HCT116 (cell line): Measurements from ENCODE around the gene RAD50. TPM values are rescaled to one million over a fixed set of nuclear protein-coding genes. Genes with fewer than 3 reads are reported as not detected.

Source experiments
- ATAC-seq: fragments of 200-7000 bp; cut with Tn5 transposase; 2 replicates; pipeline ENCODE4 v1.9.1; 2020; ENCODE audit warnings: mild to moderate bottlenecking, moderate library complexity
- BruUV-seq: library from RNA; stranded (reverse); fragments of 400-500 nt; replicated peaks from 2 replicates; lab custom pipeline; 2021; lab: Mats Ljungman, UMichigan
- CTCF ChIA-PET: fragments of 300-600 bp; sonication (Branson Sonifier 250); formaldehyde crosslinking; loops from one replicate; lab custom pipeline; 2021; ENCODE audit warnings: antibody characterized with exemption; lab: Charles Lee
- POLR2A ChIA-PET: fragments of 300-600, 350-600 bp; sonication (Branson Sonifier 250); formaldehyde crosslinking; loops from one replicate; lab custom pipeline; 2021; ENCODE audit warnings: antibody characterized with exemption; lab: Charles Lee
- RAD21 ChIA-PET, 2 experiments: fragments of 300-600 bp; sonication (Branson Sonifier 250); formaldehyde crosslinking; loops; one replicate each; lab custom pipeline; 2023; ENCODE audit warnings: low total read pairs in 2 of 2; ENCODE audit not compliant: uncharacterized antibody in 2 of 2, unreplicated experiment in 2 of 2, low non-redundant PET in 1 of 2; lab: Charles Lee
- DNase-seq: peaks from one replicate; pipeline ENCODE4 v3.0.0-alpha.2; 2010; ENCODE audit warnings: low read depth, low spot score
- H2AFZ ChIP-seq: fragments of 200-600 bp; shearing (Covaris generic), sonication (generic); 2 replicates; pipeline ENCODE4 v1.6.1; 2017; ENCODE audit warnings: low read depth, mixed run types, mixed read lengths, antibody characterized with exemption, low read length; ENCODE audit not compliant: poor library complexity, severe bottlenecking
- H3K27ac ChIP-seq: 2 replicates; pipeline ENCODE4 v1.5.1; 2012; ENCODE audit warnings: low read depth, low read length
- H3K27me3 ChIP-seq: fragments of 200-600 bp; sonication (generic); 2 replicates; pipeline ENCODE4 v1.6.1; 2016; ENCODE audit warnings: mixed run types, low read length, mixed read lengths; ENCODE audit not compliant: insufficient read depth
- H3K36me3 ChIP-seq, 2 experiments: fragments of 200-500 bp in 1 of 2; fragments of 200-600 bp in 1 of 2; sonication (Bioruptor generic) in 1 of 2; sonication (generic) in 1 of 2; 2 replicates each; pipeline versions ENCODE4 v1.5.1 to v1.6.1; 2014 to 2016; ENCODE audit warnings: low read length in 2 of 2, inconsistent platforms in 1 of 2, mixed read lengths in 1 of 2, mixed run types in 1 of 2; ENCODE audit not compliant: insufficient read depth in 2 of 2, control insufficient read depth in 1 of 2
- H3K4me1 ChIP-seq, 2 experiments: fragments of 200-600 bp in 1 of 2; sonication (generic) in 1 of 2; 2 replicates each; pipeline versions ENCODE4 v1.5.1 to v1.6.1; 2012 to 2017; ENCODE audit warnings: low read length in 2 of 2, inconsistent platforms in 1 of 2, mild to moderate bottlenecking in 1 of 2, mixed read lengths in 1 of 2, mixed run types in 1 of 2, moderate library complexity in 1 of 2; ENCODE audit not compliant: insufficient read depth in 2 of 2, control insufficient read depth in 1 of 2
- H3K4me2 ChIP-seq: fragments of 200-600 bp; sonication (generic); 2 replicates; pipeline ENCODE4 v1.6.1; 2017; ENCODE audit warnings: mixed run types, low read length, mixed read lengths
- H3K4me3 ChIP-seq, 2 experiments: fragments of 200-600 bp in 1 of 2; sonication (generic) in 1 of 2; replicated peaks in 1 of 2; 2 replicates each; pipeline ENCODE4 v1.5.1; 2011 to 2016; ENCODE audit warnings: low read length in 2 of 2, control low read depth in 1 of 2, low read depth in 1 of 2, mild to moderate bottlenecking in 1 of 2, mixed read lengths in 1 of 2, mixed run types in 1 of 2
- H3K79me2 ChIP-seq: fragments of 200-600 bp; sonication (generic); 2 replicates; pipeline ENCODE4 v1.6.1; 2017; ENCODE audit warnings: mild to moderate bottlenecking, mixed run types, low read length, moderate library complexity, mixed read lengths; ENCODE audit not compliant: insufficient read depth
- H3K9ac ChIP-seq: fragments of 200-600 bp; sonication (generic); 2 replicates; pipeline ENCODE4 v1.6.1; 2016; ENCODE audit warnings: low read length, mixed read lengths
- H3K9me2 ChIP-seq: fragments of 200-600 bp; sonication (generic), shearing (Covaris generic); 2 replicates; pipeline ENCODE4 v1.6.1; 2017; ENCODE audit warnings: mixed run types, mild to moderate bottlenecking, moderate library complexity; ENCODE audit not compliant: insufficient read depth
- H3K9me3 ChIP-seq, 2 experiments: fragments of 200-500 bp in 1 of 2; fragments of 200-600 bp in 1 of 2; sonication (Bioruptor generic) in 1 of 2; sonication (generic) in 1 of 2; 2 replicates each; pipeline ENCODE4 v1.6.1; 2014 to 2017; ENCODE audit warnings: low read length in 2 of 2, mixed read lengths in 2 of 2, inconsistent platforms in 1 of 2, low read depth in 1 of 2, mild to moderate bottlenecking in 1 of 2, mixed run types in 1 of 2, moderate library complexity in 1 of 2; ENCODE audit not compliant: control insufficient read depth in 1 of 2, insufficient read depth in 1 of 2
- H4K20me1 ChIP-seq: fragments of 200-600 bp; sonication (generic), shearing (Covaris generic); 2 replicates; pipeline ENCODE4 v1.6.1; 2017; ENCODE audit warnings: mixed run types, mild to moderate bottlenecking, moderate library complexity; ENCODE audit not compliant: insufficient read depth
- CBX3 ChIP-seq: IDR thresholded peaks from 2 replicates; pipeline ENCODE4 v1.6.1; 2012; ENCODE audit warnings: low read depth
- EGR1 ChIP-seq: IDR thresholded peaks from 2 replicates; pipeline ENCODE4 v1.6.1; 2012; ENCODE audit warnings: low read depth
- ELF1 ChIP-seq: IDR thresholded peaks from 2 replicates; pipeline ENCODE4 v1.6.1; 2012; ENCODE audit warnings: low read depth, borderline replicate concordance
- FOSL1 ChIP-seq: IDR thresholded peaks from 2 replicates; pipeline ENCODE4 v1.6.1; 2012; ENCODE audit warnings: low read depth
- JUND ChIP-seq: IDR thresholded peaks from 2 replicates; pipeline ENCODE4 v1.6.1; 2012
- POLR2A ChIP-seq: IDR thresholded peaks from 2 replicates; pipeline ENCODE4 v1.7.0; 2011; ENCODE audit warnings: borderline replicate concordance; ENCODE audit not compliant: insufficient read depth, insufficient read length; ENCODE audit errors: extremely low read depth
- POLR2AphosphoS5 ChIP-seq: IDR thresholded peaks from 2 replicates; pipeline ENCODE4 v1.6.1; 2011; ENCODE audit warnings: mild to moderate bottlenecking, low read depth, low read length, moderate library complexity
- RAD21 ChIP-seq: IDR thresholded peaks from 2 replicates; pipeline ENCODE4 v1.6.1; 2012; ENCODE audit warnings: low read depth, mild to moderate bottlenecking
- REST ChIP-seq: IDR thresholded peaks from 2 replicates; pipeline ENCODE4 v1.6.1; 2012; ENCODE audit warnings: low read depth
- ZFX ChIP-seq: fragments of 450-650 bp; IDR thresholded peaks from 2 replicates; pipeline ENCODE4 v1.6.1; 2017
- intact Hi-C: fragments of 100-400 bp; cut with micrococcal nuclease; formaldehyde crosslinking; loops from 2 replicates; pipeline ENCODE4 v1.10.0; 2022
- total RNA-seq: library from RNA; stranded (reverse); gene quantifications from one replicate; pipeline ENCODE4 v1.2.1, GENCODE V29; 2021; ENCODE audit not compliant: unreplicated experiment

The RAD50 gene
- total RNA-seq, 1 experiment from 2014 or later, result 43.6 TPM

DNA sequence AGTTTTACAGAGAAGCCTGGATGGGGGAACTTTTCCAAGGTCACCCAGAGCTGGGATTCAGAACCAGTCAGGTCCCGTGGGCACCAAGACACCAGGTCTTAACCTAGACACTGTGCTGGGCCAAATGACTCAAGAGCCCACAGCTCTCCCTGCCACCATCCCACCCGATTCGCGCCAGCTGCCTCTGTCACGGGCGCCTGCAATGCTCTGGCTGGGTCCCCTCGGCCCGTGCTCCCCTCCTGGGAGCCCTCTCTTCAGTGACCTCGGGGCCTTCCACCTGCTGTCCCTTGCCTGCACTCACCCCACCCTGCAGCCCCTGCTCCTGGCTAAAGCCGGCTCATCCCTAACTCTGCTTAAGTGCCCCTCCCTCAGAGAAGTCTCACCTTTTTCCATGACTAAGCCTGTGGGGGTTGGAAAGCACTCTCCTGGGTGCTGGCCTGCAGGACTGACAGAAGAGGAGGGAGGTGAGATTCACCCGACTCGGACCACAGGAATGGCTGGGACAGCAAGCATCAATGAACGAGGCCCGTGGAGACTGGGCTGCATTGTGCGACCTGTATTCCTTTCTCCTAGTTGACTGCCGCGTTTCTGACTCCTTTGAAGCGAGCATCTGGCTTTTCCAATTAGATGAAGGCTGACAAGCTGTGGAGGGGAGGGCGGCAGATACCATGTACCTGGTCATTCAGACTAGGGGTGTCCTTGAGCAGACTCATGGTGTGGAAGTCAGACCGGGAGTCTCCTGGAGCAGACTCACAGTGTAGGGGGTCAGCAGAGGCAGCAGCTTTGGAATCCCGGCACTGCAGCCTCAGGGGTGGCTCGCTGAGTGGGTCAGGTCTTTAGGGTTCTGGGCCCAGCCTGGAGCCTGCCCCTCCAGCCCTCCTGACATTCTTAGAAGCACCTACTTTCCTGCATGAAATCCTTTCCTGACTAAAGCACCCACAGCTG is 111.3 kb downstream of the RAD50 start:
- Histone ChIP-seq H2AFZ (no peak overlapping the region), H3K36me3 (no peaks in the 10 kb centered on the region), H3K9me3 (no peaks in the 10 kb centered on the region), H4K20me1 (no peaks in the 10 kb centered on the region), H3K9ac (no peak overlapping the region), H3K27me3 (no peaks in the 10 kb centered on the region), H3K4me3 (no peak overlapping the region), H3K4me1 (peaks cover 0 to 13% of the 10 kb centered on the region in 2 experiments; a peak in 1 of 4 replicates), H3K27ac (no peak overlapping the region), H3K79me2 (no peaks in the 10 kb centered on the region), H3K9me2 (no peaks in the 10 kb centered on the region), H3K4me2 (no peak overlapping the region)
- POLR2A ChIA-PET, result no interaction called here
- 0 out of 2 replicates have a peak, but pooled peaks have one; percentile 10 for ATAC-seq
- RAD21 ChIA-PET, result no interaction called here
- BruUV-seq, result no TSS peak
- TF ChIP-seq ELF1 (no peak), ZFX (no peak), RAD21 (no peak), EGR1 (no peak)
- no peak for DNase-seq
- CTCF ChIA-PET, result no interaction called here
- intact Hi-C loops, result no loop called here

DNA sequence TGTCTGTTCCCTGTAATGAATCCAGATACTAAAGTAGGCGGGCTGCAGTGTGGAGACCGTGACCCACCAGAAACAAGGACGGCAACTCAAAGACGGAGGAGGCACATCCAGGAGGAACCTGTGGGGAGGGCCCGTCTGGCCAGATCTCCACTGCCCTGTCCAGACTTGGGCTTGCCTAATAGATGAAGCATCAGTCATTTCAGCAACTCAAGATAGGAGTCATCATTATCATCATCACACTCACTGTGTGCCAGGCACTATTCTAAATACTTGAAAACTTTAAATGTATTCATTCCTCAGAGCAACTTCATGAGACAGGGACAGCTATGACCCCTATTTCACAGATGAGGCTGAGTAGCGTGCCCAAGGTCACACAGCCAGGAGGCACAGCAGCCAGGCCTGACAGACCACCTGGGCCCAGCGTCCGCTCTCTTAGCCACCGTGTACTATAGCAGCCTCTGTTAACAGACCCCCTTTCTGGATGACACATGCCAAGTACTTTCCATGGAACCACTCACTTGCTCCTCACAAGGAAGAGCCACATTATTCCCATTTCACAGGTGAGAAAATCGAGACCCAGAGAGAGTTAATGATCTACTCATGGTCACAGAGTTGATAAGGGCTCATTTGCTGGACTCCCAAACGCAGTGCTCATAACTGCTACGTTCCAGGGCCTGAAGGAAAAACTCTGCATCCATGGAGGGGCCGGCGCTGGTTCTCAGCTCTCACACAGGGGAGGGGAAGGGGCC is 112.1 kb downstream of the RAD50 start:
- Histone ChIP-seq H3K9ac (no peak overlapping the region), H3K4me2 (no peak overlapping the region), H3K9me3 (no peaks in the 10 kb centered on the region), H3K9me2 (no peaks in the 10 kb centered on the region), H3K27ac (no peak overlapping the region), H4K20me1 (no peaks in the 10 kb centered on the region), H3K4me1 (peaks cover 0 to 14% of the 10 kb centered on the region in 2 experiments; a peak in 1 of 4 replicates), H3K4me3 (no peak overlapping the region), H3K27me3 (no peaks in the 10 kb centered on the region), H2AFZ (no peak overlapping the region), H3K79me2 (no peaks in the 10 kb centered on the region), H3K36me3 (no peaks in the 10 kb centered on the region)
- no TSS peak for BruUV-seq
- ATAC-seq (no peak), DNase-seq (no peak)
- ChIA-PET POLR2A (no interaction called here), CTCF (no interaction called here), RAD21 (no interaction called here)
- intact Hi-C loops, result no loop called here
- no peak for TF ChIP-seq FOSL1
- no peak for TF ChIP-seq POLR2A
- no peak for TF ChIP-seq CBX3
- no peak for TF ChIP-seq POLR2AphosphoS5
- TF ChIP-seq ELF1, result no peak
- TF ChIP-seq EGR1, result no peak
- no peak for TF ChIP-seq JUND
- no peak for TF ChIP-seq REST
